Neural crest cell (in vitro differentiated cells): ENCODE results near the gene DYRK1A. TPM values are rescaled to one million over a fixed set of nuclear protein-coding genes. Genes with fewer than 3 reads are reported as not detected.
"Not testable (repeated sequence)": the region's sequence is repeated elsewhere in the genome, so short reads cannot be mapped to it uniquely, and the experiment has no call there.

ENCODE experiments used
- DNase-seq: peaks from one replicate; pipeline ENCODE4 v3.0.0; 2021; ENCODE audit warnings: low read depth, mixed read lengths, low spot score
- H3K27ac Mint-ChIP-seq: one replicate; pipeline ENCODE4 v1.8.0; 2021; ENCODE audit warnings: mild to moderate bottlenecking, mixed read lengths; ENCODE audit not compliant: unreplicated experiment
- H3K27me3 Mint-ChIP-seq: 2 replicates; pipeline ENCODE4 v1.8.0; 2021; ENCODE audit warnings: low read depth, mild to moderate bottlenecking, mixed read lengths
- H3K36me3 Mint-ChIP-seq: 2 replicates; pipeline ENCODE4 v1.8.0; 2021; ENCODE audit warnings: low read depth, mild to moderate bottlenecking, mixed read lengths
- H3K4me1 Mint-ChIP-seq: 2 replicates; pipeline ENCODE4 v1.8.0; 2021; ENCODE audit warnings: mixed read lengths
- H3K4me3 Mint-ChIP-seq: one replicate; pipeline ENCODE4 v1.8.0; 2021; ENCODE audit warnings: mild to moderate bottlenecking, mixed read lengths
- H3K9me3 Mint-ChIP-seq: 2 replicates; pipeline ENCODE4 v1.8.0; 2021; ENCODE audit warnings: mixed read lengths
- total RNA-seq: library from RNA; stranded (reverse); gene quantifications from 2 replicates; pipeline ENCODE4 v1.2.1, GENCODE V29; 2021
- TF ChIP-seq, protein P1 (sequence below): fragments of 200-600 bp; sonication (generic); conservative IDR thresholded peaks from 2 replicates; pipeline ENCODE4 v1.5.0; 2021; ENCODE audit warnings: antibody characterized with exemption, mild to moderate bottlenecking

Gene DYRK1A
- total RNA-seq, 1 donor from 2014 or later = 77.0 TPM

DNA sequence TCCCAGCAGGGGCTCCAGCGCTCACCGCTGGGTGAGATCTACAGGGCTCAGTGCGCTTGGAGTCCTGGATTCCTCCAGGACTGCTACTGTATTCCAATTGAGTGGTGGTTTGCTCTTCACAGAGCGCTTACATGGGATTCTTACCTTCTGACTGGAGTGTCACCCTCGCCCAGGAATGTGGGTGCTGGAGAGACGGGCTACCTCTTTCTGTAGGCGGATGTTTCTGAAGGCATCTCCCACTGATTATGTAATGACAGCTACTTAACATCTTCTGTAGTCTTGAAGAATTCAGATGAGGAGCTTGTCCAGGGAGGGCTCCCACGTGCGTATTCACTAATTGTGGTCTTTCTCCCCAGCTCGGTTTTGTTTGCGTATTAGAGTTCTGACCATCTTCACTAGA, 154.2 kb downstream of the DYRK1A start:
- DNase-seq = no peak
- Mint-ChIP-seq H3K27me3 (no peaks in the 10 kb centered on the region), H3K4me1 (peaks cover 7% of the 10 kb centered on the region), H3K4me3 (no peak overlapping the region), H3K9me3 (peaks cover 6% of the 10 kb centered on the region), H3K36me3 (peaks cover 35% of the 10 kb centered on the region), H3K27ac (no peak overlapping the region)
- TF ChIP-seq, protein P1, sequence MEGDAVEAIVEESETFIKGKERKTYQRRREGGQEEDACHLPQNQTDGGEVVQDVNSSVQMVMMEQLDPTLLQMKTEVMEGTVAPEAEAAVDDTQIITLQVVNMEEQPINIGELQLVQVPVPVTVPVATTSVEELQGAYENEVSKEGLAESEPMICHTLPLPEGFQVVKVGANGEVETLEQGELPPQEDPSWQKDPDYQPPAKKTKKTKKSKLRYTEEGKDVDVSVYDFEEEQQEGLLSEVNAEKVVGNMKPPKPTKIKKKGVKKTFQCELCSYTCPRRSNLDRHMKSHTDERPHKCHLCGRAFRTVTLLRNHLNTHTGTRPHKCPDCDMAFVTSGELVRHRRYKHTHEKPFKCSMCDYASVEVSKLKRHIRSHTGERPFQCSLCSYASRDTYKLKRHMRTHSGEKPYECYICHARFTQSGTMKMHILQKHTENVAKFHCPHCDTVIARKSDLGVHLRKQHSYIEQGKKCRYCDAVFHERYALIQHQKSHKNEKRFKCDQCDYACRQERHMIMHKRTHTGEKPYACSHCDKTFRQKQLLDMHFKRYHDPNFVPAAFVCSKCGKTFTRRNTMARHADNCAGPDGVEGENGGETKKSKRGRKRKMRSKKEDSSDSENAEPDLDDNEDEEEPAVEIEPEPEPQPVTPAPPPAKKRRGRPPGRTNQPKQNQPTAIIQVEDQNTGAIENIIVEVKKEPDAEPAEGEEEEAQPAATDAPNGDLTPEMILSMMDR = no peak

GRCh38 chr21:37521658-37522057, 155.1 kb downstream of the DYRK1A start:
- TF ChIP-seq, protein P1 = no peak
- Mint-ChIP-seq H3K36me3 (peaks cover 31% of the 10 kb centered on the region), H3K4me1 (peaks cover 7% of the 10 kb centered on the region), H3K9me3 (peaks cover 6% of the 10 kb centered on the region), H3K27ac (no peak overlapping the region), H3K27me3 (no peaks in the 10 kb centered on the region), H3K4me3 (peak overlapping the region; percentile 9)
- DNase-seq = no peak

- H3K27ac Mint-ChIP-seq = no peak overlapping the region
- TF ChIP-seq, protein P1 = no peak
- peaks cover 21% of the 10 kb centered on the region for H3K36me3 Mint-ChIP-seq
- H3K27me3 Mint-ChIP-seq = no peaks in the 10 kb centered on the region
- no peak overlapping the region for H3K4me3 Mint-ChIP-seq
- peaks cover 6% of the 10 kb centered on the region for H3K9me3 Mint-ChIP-seq
- DNase-seq = no peak
- peaks cover 7% of the 10 kb centered on the region for H3K4me1 Mint-ChIP-seq
Measured at GRCh38 chr21:37522641-37523295, 156.2 kb downstream of the DYRK1A start.

GRCh38 chr21:37524944-37525343, 158.4 kb downstream of the DYRK1A start:
- H3K36me3 Mint-ChIP-seq, H3K4me3 Mint-ChIP-seq, H3K9me3 Mint-ChIP-seq, H3K27ac Mint-ChIP-seq, H3K27me3 Mint-ChIP-seq, H3K4me1 Mint-ChIP-seq, DNase-seq: not testable (repeated sequence)

DNA sequence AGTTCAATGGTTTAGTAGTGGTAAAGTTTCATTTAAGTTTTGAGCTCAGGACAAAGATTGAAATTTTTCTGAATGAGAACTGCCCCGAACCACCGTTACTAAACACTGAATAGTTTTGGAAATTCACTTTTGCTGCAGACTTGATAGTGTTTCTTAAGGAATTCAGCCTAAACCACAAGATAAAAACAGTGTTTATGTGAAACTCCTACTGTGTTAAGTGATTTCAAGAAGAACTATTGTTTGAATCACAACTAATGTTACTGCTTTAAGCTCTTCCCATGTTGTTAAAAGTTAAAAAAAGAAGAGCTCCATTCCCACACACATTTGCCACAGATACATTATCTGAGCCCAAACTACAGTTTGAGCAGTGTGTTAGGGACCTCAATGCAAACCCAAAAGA, 159.2 kb downstream of the DYRK1A start:
- Mint-ChIP-seq H3K4me3 (no peak overlapping the region), H3K27ac (no peak overlapping the region), H3K4me1 (no peaks in the 10 kb centered on the region), H3K27me3 (no peaks in the 10 kb centered on the region), H3K9me3 (peaks cover 6% of the 10 kb centered on the region), H3K36me3 (peaks cover 5% of the 10 kb centered on the region)
- TF ChIP-seq, protein P1 = no peak
- DNase-seq = no peak

DNA sequence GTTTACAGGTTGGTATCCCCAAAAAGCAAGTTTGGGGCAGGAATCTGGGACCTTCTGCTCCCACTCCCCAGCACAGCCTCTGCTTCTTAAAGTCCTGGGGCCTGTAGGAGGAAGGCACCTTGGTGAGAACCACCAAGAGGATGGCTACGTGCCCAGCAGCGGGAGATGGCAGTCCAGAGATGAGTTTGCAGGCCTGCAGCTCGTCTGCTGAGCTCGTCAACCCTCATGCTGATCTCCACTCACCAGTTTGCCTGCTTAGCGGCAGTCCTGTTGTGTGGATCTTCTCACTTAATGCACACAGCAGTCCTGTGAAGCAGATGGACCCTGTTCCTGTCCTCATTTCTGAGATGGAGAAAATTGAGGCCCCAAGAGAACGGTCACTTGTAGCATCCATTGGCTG, 160.5 kb downstream of the DYRK1A start:
- no peak for DNase-seq
- Mint-ChIP-seq H3K4me3 (no peak overlapping the region), H3K27ac (no peak overlapping the region)

More for the DNA sequence above, 160.5 kb downstream of the DYRK1A start:
- Mint-ChIP-seq H3K4me1 (no peaks in the 10 kb centered on the region), H3K36me3 (peaks cover 2% of the 10 kb centered on the region), H3K27me3 (no peaks in the 10 kb centered on the region), H3K9me3 (peaks cover 6% of the 10 kb centered on the region)
- TF ChIP-seq, protein P1 = no peak
